IPS-15b (cell line): ENCODE results near the gene ATOH8.

Experiments
- H3K27me3 ChIP-seq: one replicate; pipeline ENCODE4 v1.6.1; 2013; ENCODE audit warnings: low read length; ENCODE audit not compliant: control insufficient read depth, insufficient read depth
- H3K36me3 ChIP-seq: one replicate; pipeline ENCODE4 v1.6.1; 2013; ENCODE audit warnings: low read length; ENCODE audit not compliant: control insufficient read depth, insufficient read depth
- H3K4me1 ChIP-seq: one replicate; pipeline ENCODE4 v1.6.1; 2013; ENCODE audit warnings: mild to moderate bottlenecking, low read length; ENCODE audit not compliant: control insufficient read depth, insufficient read depth
- H3K4me3 ChIP-seq: one replicate; pipeline ENCODE4 v1.5.1; 2013; ENCODE audit warnings: low read depth, low read length
- H3K9ac ChIP-seq: one replicate; pipeline ENCODE4 v1.6.1; 2013; ENCODE audit warnings: low read depth, mild to moderate bottlenecking, low read length
- H3K9me3 ChIP-seq: one replicate; pipeline ENCODE4 v1.6.1; 2013; ENCODE audit warnings: mild to moderate bottlenecking, low read length; ENCODE audit not compliant: control insufficient read depth, insufficient read depth

Gene ATOH8

GRCh38 chr2:85770786-85771409 lies 17.1 kb downstream of the ATOH8 start:
- Histone ChIP-seq H3K9me3 (no peaks in the 10 kb centered on the region), H3K4me1 (peaks cover 14% of the 10 kb centered on the region), H3K9ac (no peak overlapping the region), H3K36me3 (no peaks in the 10 kb centered on the region), H3K4me3 (no peak overlapping the region), H3K27me3 (peaks cover 18% of the 10 kb centered on the region)

- Histone ChIP-seq H3K9ac (no peak overlapping the region), H3K4me1 (peaks cover 12% of the 10 kb centered on the region)
Measured at GRCh38 chr2:85771486-85771885, 17.7 kb downstream of the ATOH8 start.

GRCh38 chr2:85772019-85772745 lies 18.4 kb downstream of the ATOH8 start:
- peaks cover 9% of the 10 kb centered on the region for H3K27me3 ChIP-seq
- H3K4me3 ChIP-seq = no peak overlapping the region
- no peaks in the 10 kb centered on the region for H3K36me3 ChIP-seq
- no peak overlapping the region for H3K9ac ChIP-seq
- no peaks in the 10 kb centered on the region for H3K9me3 ChIP-seq
- peaks cover 12% of the 10 kb centered on the region for H3K4me1 ChIP-seq

More at GRCh38 chr2:85771486-85771885, 17.7 kb downstream of the ATOH8 start:
- Histone ChIP-seq H3K4me3 (no peak overlapping the region), H3K36me3 (no peaks in the 10 kb centered on the region), H3K27me3 (peaks cover 12% of the 10 kb centered on the region), H3K9me3 (no peaks in the 10 kb centered on the region)

GRCh38 chr2:85772841-85773491 lies 19.2 kb downstream of the ATOH8 start:
- H3K4me1 ChIP-seq = peaks cover 12% of the 10 kb centered on the region
- no peaks in the 10 kb centered on the region for H3K9me3 ChIP-seq
- no peaks in the 10 kb centered on the region for H3K36me3 ChIP-seq
- peaks cover 6% of the 10 kb centered on the region for H3K27me3 ChIP-seq
- H3K4me3 ChIP-seq = no peak overlapping the region
- no peak overlapping the region for H3K9ac ChIP-seq

GRCh38 chr2:85773692-85774091 lies 19.9 kb downstream of the ATOH8 start:
- H3K4me1 ChIP-seq = peaks cover 10% of the 10 kb centered on the region

GRCh38 chr2:85774126-85774978 lies 20.6 kb downstream of the ATOH8 start:
- H3K4me1 ChIP-seq = peaks cover 4% of the 10 kb centered on the region
- H3K36me3 ChIP-seq = no peaks in the 10 kb centered on the region
- no peak overlapping the region for H3K4me3 ChIP-seq
- H3K27me3 ChIP-seq = peaks cover 6% of the 10 kb centered on the region
- H3K9ac ChIP-seq = no peak overlapping the region
- no peaks in the 10 kb centered on the region for H3K9me3 ChIP-seq

More at GRCh38 chr2:85773692-85774091, 19.9 kb downstream of the ATOH8 start:
- Histone ChIP-seq H3K9ac (no peak overlapping the region), H3K9me3 (no peaks in the 10 kb centered on the region), H3K4me3 (no peak overlapping the region), H3K36me3 (no peaks in the 10 kb centered on the region), H3K27me3 (peaks cover 6% of the 10 kb centered on the region)

- no peaks in the 10 kb centered on the region for H3K4me1 ChIP-seq
- no peak overlapping the region for H3K9ac ChIP-seq
- H3K4me3 ChIP-seq = no peak overlapping the region
- no peaks in the 10 kb centered on the region for H3K9me3 ChIP-seq
- H3K36me3 ChIP-seq = no peaks in the 10 kb centered on the region
- H3K27me3 ChIP-seq = peaks cover 6% of the 10 kb centered on the region
Measured at GRCh38 chr2:85775406-85776381, 21.9 kb downstream of the ATOH8 start.

GRCh38 chr2:85776672-85777071 lies 22.9 kb downstream of the ATOH8 start:
- no peak overlapping the region for H3K9ac ChIP-seq

GRCh38 chr2:85777441-85777861 lies 23.7 kb downstream of the ATOH8 start:
- Histone ChIP-seq H3K36me3 (no peaks in the 10 kb centered on the region), H3K27me3 (peaks cover 2% of the 10 kb centered on the region), H3K9me3 (no peaks in the 10 kb centered on the region), H3K4me1 (no peaks in the 10 kb centered on the region), H3K9ac (no peak overlapping the region), H3K4me3 (no peak overlapping the region)

More at GRCh38 chr2:85776672-85777071, 22.9 kb downstream of the ATOH8 start:
- Histone ChIP-seq H3K9me3 (no peaks in the 10 kb centered on the region), H3K27me3 (peaks cover 2% of the 10 kb centered on the region), H3K4me1 (no peaks in the 10 kb centered on the region), H3K4me3 (no peak overlapping the region), H3K36me3 (no peaks in the 10 kb centered on the region)

- no peak overlapping the region for H3K4me3 ChIP-seq
- H3K9me3 ChIP-seq = no peaks in the 10 kb centered on the region
- H3K4me1 ChIP-seq = no peaks in the 10 kb centered on the region
- no peak overlapping the region for H3K9ac ChIP-seq
- no peaks in the 10 kb centered on the region for H3K27me3 ChIP-seq
- no peaks in the 10 kb centered on the region for H3K36me3 ChIP-seq
Measured at GRCh38 chr2:85778646-85779379, 25.0 kb downstream of the ATOH8 start.
